ENCODE data around the gene IMP3.
"Not testable (repeated sequence)": the region's sequence is repeated elsewhere in the genome, so short reads cannot be mapped to it uniquely, and the experiment has no call there.

The IMP3 gene, protein sequence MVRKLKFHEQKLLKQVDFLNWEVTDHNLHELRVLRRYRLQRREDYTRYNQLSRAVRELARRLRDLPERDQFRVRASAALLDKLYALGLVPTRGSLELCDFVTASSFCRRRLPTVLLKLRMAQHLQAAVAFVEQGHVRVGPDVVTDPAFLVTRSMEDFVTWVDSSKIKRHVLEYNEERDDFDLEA

DNA sequence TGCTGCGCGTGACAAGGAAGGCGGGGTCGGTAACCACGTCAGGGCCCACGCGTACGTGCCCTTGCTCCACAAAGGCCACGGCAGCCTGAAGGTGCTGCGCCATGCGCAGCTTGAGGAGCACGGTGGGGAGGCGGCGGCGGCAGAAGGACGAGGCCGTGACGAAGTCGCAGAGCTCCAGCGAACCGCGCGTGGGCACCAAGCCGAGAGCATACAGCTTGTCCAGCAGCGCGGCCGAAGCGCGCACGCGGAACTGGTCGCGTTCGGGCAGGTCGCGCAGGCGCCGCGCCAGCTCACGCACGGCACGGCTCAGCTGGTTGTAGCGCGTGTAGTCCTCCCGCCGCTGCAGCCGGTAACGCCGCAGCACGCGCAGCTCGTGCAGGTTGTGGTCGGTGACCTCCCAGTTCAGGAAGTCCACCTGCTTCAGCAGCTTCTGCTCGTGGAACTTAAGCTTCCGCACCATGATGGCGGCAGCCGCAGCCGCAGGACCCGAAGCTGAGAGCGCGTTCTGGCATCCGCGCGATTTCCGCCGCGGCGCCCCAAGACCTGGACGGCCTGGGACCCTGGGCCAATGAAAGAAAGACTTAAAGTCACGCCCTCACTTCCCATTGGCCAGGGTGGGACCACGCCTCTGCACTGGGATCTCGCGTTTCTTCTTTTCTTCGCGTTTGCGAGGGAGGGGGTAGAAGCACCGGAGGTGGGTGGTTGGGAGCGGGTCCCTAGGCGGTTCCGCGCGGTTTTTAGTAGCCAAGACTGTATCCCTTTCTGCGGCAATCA is at the start of gene IMP3:
IMP3 (minus strand) TSS at position 516 of the 774 bp plus-strand sequence; CDS start at position 460, 56 bp downstream.
- DNase-seq = peak; percentile 91

DNA sequence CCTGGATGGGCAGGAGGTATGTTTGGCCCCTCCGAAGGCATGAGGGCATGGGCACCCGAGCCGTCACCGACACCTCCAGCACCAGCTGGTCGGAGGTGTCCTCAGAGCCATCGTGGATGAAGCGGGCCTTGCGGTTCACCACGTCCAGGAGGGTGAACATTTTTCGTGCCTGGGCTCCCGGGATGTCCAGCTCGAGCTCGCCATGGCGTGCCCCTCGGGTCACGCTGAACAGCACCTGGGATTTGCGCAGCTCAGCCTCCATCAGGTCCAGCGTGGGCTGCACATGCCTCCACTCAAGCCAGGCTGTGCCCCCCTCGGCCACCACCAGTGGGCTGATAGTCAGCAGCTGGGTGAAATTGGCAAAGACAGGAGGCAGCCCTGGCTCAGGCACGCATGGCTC is 49.4 kb upstream of the IMP3 start:
- DNase-seq = not testable (repeated sequence)

DNA sequence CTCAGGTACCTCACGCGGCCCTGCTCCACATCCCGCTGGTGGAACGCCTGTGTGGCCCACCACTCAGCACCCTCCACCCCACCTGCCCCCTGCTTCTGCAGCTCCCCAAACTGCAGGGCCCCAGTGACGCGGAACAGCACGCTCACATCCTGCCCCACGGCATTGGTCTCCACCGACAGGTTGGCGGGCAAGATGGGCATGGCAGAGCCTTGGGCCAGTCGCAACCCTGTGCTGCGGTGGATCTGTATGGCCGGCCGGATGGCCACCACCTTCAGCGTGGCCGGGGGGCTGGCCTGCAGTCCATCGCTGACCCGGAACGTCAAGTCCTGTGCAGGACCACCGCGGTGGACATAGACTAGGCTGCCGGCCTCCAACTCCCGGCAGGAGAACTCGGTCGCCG is 48.8 kb upstream of the IMP3 start:
- no peak for DNase-seq

DNA sequence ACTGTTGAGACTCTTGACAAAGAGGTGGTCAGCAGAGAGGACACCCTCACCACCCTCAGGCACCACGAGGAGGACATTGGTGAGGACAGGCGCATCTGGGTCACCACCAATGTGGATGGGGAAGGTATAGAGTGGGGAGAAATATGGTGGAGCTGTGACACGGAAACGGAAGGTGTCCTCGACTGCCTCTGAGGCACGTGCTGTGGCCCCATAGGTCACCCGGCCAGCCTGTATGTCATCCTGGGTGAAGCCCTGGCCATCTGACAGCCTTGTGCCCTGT is 48.2 kb upstream of the IMP3 start:
- no peak for DNase-seq

DNA sequence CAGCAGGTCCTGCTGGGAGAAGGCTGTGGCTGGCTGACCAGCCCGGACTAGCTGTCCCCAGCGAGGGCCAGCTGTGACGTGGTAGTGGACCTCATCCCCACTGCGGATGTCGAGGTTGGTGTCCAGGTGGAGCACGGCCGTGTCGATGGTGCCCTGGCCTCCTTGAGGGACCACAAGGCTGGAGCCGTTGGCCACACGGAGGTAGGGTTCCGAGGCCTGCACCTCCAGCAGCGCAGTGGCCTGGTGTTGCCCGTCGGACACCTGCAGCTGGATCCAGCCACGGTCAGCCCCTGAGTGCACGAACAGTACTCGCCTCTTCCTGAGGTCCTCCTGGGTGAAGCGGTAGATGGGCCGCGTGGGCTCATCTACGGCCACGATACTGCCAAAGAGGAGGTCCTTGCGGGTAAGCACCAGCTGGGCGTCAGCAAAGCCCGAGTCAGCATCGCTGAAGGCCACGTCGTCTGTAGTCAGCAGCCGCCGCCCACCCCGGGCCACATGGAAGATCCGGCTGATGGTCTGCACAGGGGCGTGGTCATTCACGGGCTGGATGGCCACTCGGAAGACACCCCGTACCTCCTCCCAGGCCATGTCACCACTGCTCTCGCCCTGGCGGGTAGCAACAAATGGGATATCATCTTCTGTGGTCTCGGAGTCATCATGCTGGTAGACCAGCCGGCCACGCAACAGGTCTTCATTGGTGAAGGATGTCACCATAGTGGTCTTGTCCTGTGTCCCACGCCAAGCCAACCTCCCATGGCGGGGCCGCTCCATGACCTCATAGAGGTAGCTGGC is 47.7 kb upstream of the IMP3 start:
- no peak for DNase-seq

DNA sequence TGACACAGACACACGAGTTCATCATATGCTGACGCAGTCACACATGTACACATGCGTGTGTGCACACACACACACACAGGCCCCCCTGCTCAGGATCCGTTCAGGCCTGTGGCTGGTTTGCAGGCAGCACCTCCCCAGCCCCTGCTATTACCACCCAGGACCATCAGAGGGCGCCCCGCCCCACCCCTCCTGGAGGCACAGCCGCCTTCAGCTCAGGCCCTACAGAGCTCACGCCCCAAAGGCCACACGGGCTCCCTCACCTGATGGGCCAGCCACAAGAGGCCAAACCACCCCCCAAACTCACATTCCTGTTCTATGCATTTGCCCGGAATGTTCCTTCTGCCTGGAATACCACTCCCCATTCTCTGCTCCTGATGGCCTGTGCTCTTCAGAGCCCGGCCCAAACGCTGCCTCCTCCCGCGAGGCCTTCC is 46.2 kb upstream of the IMP3 start:
- DNase-seq = peak; percentile 61

DNA sequence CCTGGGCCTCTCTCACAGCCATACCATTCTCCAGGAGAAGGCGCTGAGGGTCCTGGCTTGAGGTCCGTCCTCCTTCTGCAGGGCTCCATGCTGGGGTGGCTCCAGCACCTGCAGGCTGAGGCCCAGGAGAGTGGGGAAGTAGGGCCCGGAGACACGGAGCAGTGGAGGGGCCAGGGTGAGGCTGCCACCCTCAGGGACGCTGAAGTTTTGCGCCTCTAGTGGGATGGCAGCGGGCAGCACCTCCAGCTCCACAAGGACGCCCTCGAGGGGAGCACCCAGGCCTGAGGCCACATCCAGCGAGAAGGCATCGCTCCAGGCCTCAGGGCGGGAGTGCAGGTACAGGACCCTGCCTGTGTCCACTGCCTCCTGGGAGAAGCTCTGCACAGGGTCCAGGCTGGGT is 45.2 kb upstream of the IMP3 start:
- DNase-seq = no peak

DNA sequence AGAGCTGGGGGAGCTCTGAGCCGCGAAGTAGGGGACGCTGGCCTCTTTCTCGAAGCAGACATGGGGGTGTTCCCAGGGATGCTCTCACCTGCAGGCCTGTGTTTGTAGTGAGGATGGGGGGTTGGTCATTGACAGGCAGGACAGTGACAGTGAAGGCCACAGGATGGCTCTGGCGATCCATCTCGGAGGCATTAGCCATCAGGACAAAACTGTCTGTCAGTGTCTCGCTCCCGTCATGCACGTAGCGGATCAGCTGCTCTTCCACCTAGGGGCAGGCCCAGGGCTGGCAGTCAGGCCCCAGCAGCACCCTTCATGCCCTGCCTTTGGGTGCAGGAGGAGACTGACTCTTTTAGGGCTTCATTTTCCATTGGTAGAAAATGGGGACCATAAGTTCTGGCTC is 44.6 kb upstream of the IMP3 start:
- no peak for DNase-seq

DNA sequence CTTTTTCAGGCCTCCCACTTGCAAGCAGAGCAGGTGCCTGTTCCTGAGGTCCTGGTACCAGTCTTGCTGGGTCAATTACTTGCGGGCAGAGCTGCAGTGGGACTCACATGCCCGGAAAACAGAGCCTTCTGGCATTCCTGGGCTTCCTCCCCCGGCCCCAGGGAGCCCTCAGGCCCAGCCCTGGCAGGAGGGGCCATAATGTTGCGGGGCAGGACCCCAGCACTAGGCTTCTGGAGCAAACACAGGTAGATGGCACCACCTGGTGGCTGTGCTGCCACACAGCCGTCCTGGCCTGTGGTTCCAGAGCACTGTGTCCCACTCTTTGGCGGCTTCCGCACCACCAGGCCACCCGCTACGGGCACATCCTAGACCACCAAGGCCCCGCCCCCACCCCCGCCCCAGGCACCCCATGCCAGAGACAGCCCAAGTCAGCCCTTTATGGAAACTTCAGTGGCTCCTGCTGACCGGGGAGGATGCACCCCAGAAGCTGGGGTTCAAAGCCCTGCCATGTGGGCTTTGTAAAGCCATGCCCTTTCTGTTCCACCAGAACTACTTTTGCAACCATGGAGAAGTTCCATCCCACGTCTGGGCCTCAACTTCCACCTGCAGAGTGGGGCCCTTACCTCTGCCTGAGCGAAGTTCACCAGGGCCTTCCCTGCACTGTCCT is 43.8 kb upstream of the IMP3 start:
- DNase-seq = peak; percentile 37

DNA sequence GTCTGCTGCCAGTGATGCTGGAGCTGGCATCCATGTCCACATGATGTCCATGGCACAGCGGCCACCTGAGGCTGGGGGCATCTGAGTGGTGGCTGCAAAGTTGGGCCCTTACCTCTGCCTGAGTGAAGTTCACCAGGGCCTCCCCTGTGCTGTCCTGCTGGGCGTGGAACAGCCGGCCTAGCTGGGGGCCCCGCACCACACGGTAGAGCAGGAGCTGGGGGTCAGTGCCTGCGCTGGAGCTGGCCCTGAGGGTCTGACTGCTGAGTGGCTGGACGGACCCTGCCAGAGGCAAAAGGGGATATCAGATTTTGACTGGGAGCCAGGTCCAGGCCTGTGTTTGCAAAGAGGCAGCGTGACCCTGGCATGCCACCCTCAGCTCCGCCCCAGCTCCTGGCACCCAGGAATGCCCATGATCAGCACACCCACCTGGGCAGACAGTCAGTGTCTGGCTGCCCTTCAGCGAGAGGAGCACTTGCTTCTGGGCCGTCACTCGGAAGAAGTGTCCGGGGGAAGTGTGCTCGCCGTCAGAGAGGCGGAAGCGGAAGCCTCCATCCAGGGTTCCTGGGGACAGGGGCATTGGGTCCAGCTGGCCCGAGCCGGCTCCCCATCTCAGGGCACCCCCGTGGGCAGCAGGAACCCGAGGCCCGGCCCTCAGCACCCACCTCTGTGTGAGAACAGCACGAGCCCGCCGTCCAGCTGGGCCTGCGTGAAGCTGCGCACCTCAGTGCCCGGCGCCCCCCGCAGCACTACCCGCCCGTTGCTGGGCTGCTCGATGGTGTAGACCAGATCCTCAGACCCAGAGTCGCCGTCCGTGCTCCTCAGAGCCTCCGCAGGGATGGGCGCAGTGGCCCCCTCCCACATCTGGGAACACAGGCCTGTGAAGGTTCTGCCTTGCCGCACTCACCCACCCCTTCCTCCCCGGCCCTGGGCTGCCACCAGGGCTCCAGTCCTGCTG is 42.4 kb upstream of the IMP3 start:
- DNase-seq = no peak

DNA sequence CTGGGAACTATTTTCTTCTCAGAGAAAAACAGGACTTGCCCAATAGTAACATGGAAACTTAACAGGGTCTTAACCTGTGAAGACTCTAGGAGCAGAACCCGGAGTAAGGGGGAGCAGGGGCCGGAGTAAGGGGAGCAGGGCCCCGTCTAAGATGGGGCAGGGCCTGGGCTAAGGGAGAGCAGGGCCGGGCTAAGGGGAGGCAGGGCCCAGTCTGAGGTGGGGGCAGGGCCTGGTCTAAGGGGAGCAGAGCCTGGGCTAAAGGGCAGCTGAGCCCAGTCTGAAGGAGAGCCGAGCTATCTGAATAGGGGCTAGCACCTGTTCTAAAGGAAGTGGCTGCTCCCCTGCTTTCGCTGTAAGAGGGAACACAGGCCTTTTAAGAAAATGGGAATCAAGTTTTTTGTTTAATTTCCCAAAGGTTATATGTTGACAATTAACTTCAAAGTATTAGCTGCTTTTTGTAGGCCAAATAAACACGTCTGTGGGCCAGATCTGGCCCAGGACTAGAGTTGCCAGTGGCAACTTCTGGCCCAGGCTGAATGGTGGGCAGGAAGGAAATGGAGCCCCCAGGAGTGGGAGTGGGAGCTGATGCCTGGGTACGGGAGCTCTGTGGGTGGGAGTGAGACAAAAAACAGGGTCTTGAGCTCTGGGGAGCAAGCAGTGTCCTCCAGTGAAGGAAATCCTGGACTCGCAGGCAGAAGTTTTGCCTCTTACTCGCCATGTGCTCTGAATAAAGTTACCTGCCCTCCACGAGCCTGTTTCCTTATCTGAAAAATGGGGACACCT is 40.2 kb upstream of the IMP3 start:
- no peak for DNase-seq

DNA sequence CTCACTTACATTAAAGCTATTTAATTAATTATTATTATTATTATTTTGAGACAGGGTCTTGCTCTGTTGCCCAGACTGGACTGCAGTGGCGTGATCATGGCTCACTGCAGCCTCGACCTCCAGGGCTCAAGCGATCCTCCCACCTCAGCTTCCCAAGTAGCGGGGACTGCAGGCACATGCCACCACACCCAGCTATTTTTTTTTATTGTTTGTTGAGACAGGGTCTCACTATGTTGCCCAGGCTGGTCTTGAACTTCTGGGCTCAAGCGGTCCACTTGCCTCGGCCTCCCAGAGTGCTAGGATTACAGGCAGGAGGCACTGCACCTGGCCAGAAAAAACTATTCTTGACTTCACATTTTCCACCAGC is 38.3 kb upstream of the IMP3 start:
- DNase-seq = not testable (repeated sequence)

DNA sequence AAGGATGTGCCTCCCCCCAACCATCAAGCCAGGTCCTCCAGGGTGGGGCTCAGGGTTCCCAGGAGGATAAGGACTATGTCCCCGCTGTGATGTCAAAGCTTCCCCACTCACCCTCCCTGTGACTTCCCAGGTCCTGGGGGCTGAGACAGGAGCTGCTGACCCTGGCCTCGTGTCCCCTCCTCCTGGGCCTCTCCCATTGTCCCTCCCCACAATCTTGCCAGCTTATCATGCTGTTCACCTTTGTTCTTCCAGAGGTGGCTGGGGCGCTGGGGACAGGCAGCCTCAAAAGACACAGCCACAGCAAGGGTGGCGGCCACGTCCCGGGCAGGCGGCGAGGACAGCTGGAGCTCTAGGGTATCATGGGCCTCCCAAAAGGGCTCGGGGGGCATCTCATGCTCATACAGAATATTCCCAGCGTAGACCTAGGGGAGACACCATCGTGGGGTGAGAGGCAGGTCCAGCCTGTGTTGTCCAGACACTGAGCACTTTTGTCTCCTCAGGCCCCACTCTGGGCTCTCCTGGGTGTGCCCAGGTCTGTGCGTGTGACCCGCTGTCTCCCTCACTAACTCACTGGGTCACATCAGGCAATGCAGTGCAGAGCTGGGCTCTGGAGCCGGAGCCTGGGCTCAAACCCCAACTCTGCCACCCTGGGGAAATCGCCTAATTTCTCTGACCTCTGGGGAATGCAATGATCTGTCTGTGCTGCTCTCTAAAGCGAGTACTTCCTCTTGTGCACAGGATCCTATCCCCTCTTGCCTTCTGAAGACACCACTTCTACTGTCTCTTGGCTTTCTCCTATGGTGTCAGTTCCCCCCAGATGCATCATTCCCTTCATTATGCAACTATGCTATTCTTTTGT is 37.7 kb upstream of the IMP3 start:
- no peak for DNase-seq

DNA sequence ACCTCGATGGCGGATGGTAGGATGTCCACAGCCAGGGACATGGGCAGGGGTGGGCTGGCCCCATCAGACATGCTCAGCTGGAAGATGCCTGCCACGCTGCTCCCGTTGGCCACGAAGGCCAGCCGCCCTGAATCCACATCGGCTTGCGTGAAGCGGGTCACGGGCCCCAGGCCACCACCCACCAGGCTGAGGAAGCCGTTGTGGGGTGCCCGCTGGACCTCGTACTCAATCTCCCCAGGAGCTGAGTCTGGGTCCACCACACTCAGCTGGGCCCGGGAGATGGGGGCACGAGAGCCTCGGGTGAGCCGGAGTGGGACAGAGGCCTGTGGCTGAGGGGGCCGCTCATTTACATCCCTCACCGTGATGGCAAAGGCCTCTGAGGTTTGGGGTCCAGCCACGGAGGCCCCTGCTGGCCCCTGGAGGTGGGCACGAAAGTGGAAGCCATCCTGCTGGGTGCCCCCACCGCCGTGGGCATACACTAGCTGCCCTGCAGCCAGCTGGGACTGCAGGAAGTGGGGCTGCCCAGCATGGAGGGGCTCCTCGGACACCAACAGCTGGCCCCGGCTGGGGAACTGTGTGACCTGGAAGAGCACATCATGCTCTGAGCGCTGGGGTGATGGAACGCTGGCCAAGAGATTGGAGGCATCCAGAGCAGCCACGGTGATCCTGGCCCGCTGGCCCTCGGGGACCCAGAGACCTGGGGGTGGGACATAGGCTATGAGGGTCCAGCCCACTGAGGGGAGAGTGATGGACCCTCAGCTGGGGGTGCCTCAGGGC is 36.9 kb upstream of the IMP3 start:
- DNase-seq = no peak

DNA sequence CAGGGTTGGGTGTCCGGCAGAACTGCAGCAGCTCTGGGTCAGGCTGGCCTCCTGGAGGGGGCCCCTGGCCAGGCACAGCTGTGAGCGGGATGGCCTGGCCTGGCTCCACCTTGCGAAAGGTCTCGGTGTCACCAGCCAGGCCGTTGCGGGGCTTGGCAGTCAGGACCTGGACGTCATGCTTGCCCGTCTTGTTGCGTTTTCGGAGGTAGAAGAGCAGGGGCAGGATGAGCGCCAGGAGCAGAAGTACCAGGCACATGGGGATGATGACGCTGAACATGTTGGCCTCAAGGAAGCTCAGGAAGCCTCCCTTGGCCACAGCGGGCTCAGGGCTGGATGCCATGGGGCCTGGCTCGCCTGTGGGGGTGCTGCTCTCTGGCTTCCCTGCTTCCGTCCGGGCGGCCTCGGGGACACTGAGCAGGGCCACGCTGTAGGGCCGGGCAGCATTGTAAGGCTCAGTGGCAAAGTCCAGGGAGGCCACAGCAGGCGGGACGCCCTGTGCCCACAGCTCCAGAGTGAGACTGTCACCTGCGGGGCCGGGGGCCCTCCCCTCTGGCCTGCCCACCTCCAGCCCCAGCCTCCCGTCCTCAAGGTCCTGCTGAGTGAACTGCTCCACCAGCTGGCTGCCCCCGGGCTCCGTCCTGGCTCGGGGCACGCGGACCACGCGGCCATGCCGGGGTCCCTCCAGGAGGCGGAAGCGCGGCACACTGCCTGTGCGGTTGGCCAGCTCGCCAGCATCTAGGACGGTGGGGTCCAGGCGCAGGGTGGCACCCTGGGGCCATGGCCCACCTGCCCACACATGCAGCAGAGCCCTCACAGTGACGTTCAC is 35.8 kb upstream of the IMP3 start:
- no peak for DNase-seq

DNA sequence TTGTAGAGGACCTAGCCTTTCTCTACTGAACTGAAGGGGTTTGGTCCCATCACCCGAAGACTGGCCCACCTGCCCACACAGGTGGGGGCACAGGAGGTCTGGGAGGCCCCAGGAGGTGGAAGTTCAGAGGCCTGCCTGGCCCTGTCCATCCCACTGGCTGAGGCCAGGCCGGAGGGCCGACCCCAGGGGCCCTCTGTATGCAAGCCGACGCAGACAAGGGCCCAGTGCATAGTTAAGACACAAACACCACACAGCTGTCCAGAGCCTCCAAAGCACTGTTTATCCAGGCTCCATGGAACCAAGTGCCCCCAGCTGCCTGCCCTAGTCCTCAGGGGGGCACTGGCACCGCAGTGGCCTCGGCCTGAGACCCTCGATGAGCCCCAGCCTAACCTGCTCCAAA is 34.3 kb upstream of the IMP3 start:
- no peak for DNase-seq

DNA sequence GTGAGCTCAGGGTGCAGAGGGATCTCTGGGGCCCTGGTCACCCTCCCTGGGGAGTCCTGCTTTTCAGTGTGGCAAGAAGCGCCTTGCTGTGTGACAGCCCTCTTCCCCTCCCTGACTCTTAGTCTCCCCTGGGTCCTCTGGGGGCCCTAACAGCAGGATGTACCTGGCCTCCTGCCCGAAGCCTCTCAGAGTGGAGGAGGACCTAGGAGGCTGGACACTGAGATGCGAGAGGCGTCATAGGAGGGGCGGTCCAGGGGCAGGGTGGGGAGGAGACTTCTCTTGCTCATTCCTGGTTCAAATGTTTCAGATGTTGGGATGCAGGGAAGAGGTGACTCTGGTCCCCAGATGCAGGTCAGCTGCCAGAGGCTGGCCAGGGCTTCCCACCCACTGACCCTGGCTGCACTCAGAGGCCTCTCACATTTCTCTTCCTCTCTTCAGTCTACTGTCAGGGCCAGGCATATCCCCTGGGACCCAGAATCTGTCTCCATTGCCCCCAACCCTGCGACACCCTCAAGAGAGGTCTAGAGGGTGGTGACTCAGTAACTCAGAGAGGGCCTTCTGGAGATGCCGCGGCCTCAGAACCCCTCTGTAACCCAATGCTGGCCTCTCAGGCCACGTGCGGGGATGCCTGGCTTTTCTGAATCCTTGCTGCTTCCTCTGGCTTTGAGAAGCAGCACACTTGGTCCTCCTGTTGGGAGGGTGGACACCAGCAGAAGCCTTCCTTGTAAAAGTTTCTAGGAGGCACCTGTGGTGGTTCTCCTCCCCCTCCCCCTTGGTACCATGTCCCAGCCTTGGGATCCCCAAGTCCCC is 33.6 kb upstream of the IMP3 start:
- no peak for DNase-seq
